Endodermal cell (in vitro differentiated cells): ENCODE data around the gene TBC1D16. TPM values are rescaled to one million over a fixed set of nuclear protein-coding genes. Genes with fewer than 3 reads are reported as not detected.
A peak's percentile ranks its signal among the peaks of the same experiment; 100 is the strongest.

Source experiments
- DNase-seq: peaks from one replicate; pipeline ENCODE4 v3.0.0-alpha.2; 2017
- H3K27ac ChIP-seq: 2 replicates; pipeline ENCODE4 v1.5.1; 2013; ENCODE audit warnings: mild to moderate bottlenecking, low read depth, low read length, moderate library complexity
- H3K27me3 ChIP-seq: 2 replicates; pipeline ENCODE4 v1.6.1; 2013; ENCODE audit warnings: mild to moderate bottlenecking, low read length, moderate library complexity; ENCODE audit not compliant: insufficient read depth, control insufficient read depth, poor library complexity, severe bottlenecking
- H3K36me3 ChIP-seq: 2 replicates; pipeline ENCODE4 v1.7.0; 2013; ENCODE audit warnings: mild to moderate bottlenecking, low read length, moderate library complexity; ENCODE audit not compliant: control insufficient read depth, insufficient read depth
- H3K4me1 ChIP-seq: one replicate; pipeline ENCODE4 v1.7.0; 2013; ENCODE audit warnings: low read length; ENCODE audit not compliant: control insufficient read depth, insufficient read depth
- H3K4me3 ChIP-seq: 2 replicates; pipeline ENCODE4 v1.5.1; 2013; ENCODE audit warnings: mild to moderate bottlenecking, low read length, moderate library complexity
- H3K9ac ChIP-seq: 2 replicates; pipeline ENCODE4 v1.6.1; 2013; ENCODE audit warnings: mild to moderate bottlenecking, low read length, moderate library complexity; ENCODE audit not compliant: poor library complexity, severe bottlenecking; ENCODE audit errors: extremely low read depth
- H3K9me3 ChIP-seq: 2 replicates; pipeline ENCODE4 v1.6.1; 2013; ENCODE audit warnings: mild to moderate bottlenecking, low read length, moderate library complexity; ENCODE audit not compliant: control insufficient read depth
- H3K27ac Mint-ChIP-seq: 2 replicates; pipeline ENCODE4 v1.8.0; 2020; ENCODE audit warnings: mixed read lengths
- H3K27me3 Mint-ChIP-seq: 2 replicates; pipeline ENCODE4 v1.8.0; 2021; ENCODE audit warnings: mild to moderate bottlenecking, mixed read lengths; ENCODE audit not compliant: insufficient read depth
- H3K36me3 Mint-ChIP-seq: 2 replicates; pipeline ENCODE4 v1.8.0; 2020; ENCODE audit warnings: low read depth, mixed read lengths
- H3K4me1 Mint-ChIP-seq: 2 replicates; pipeline ENCODE4 v1.8.0; 2020; ENCODE audit warnings: mixed read lengths
- H3K4me3 Mint-ChIP-seq: 2 replicates; pipeline ENCODE4 v1.8.0; 2020; ENCODE audit warnings: mild to moderate bottlenecking, moderate library complexity, mixed read lengths
- H3K9me3 Mint-ChIP-seq: 2 replicates; pipeline ENCODE4 v1.8.0; 2020; ENCODE audit warnings: mild to moderate bottlenecking, mixed read lengths
- WGBS, 2 experiments: methylation state at CpG; one replicate each; pipeline versions ENCODE4 v1.1.5 to v1.1.7; 2013; ENCODE audit warnings: missing lambda C conversion rate in 2 of 2, mixed read lengths in 1 of 2; ENCODE audit not compliant: insufficient coverage in 1 of 2, insufficient read length in 1 of 2; 5-methylcytosine and 5-hydroxymethylcytosine counted together
- total RNA-seq, 2 donors: library from RNA; stranded (reverse); fragmentation: NEBNext Ultra II Directional in 1 of 2; extraction: Animal tissue kit (Norgen Biotek cat#: 25700) in 1 of 2; gene quantifications; 2 replicates in 1 of 2; 3 replicates in 1 of 2; pipeline ENCODE4 v1.2.1, GENCODE V29; 2021
- TF ChIP-seq, protein P1 (sequence below): fragments of 200-600 bp; sonication (generic); conservative IDR thresholded peaks from 2 replicates; pipeline ENCODE4 v1.5.0; 2021; ENCODE audit warnings: antibody characterized with exemption, mild to moderate bottlenecking

TBC1D16 gene
- total RNA-seq, 2 donors from 2014 or later, result 88.2 to 116 TPM

DNA sequence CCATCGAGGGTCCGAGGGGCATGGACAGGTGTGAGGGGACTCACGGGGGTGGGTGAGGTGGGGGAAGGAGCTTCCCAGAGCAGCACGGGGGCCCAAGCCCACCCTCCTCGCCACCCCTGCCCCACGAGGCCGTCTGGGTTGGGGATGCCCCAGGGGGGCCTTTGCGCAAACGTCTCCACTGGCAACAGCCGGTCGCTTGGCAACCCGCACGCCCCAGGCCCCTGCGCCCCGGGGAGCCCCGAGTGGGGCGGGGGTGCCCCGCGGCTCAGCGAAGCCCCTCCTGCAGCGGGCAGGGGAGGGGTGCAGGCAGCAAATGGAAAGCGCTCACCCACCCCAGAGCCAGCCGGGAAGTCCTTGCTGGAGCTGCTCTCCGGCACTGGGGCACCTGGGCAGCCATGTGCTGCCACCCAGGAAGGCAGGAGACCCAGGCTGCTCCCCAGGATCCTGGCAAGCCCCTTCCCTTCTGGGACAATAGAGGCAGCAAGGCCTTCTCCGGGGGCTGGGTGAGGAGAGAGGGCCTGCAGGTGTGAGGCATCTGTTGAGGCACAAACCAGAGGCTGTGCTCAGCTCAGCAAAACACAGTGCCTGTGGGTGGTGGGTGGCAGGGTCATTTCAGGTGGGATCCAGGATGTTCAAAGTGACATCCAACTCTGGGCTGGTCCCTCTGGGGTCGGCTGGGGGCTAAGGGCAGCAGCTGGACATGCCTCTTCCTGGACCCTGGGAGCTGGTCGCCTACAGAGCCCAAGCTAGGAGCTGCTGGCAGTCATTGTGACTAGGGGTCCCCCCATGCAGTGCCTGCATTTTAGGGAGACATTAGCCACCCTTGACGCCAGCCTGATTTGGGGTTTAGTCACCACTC lies 115.6 kb downstream of the TBC1D16 start:
- Mint-ChIP-seq H3K27me3 (peaks cover 2% of the 10 kb centered on the region), H3K4me1 (peaks cover 5% of the 10 kb centered on the region), H3K4me3 (no peak overlapping the region), H3K36me3 (no peaks in the 10 kb centered on the region), H3K27ac (no peak overlapping the region), H3K9me3 (no peaks in the 10 kb centered on the region)
- H3K9ac ChIP-seq, result no peak overlapping the region
- H3K27ac ChIP-seq, result no peak overlapping the region
- TF ChIP-seq, protein P1, sequence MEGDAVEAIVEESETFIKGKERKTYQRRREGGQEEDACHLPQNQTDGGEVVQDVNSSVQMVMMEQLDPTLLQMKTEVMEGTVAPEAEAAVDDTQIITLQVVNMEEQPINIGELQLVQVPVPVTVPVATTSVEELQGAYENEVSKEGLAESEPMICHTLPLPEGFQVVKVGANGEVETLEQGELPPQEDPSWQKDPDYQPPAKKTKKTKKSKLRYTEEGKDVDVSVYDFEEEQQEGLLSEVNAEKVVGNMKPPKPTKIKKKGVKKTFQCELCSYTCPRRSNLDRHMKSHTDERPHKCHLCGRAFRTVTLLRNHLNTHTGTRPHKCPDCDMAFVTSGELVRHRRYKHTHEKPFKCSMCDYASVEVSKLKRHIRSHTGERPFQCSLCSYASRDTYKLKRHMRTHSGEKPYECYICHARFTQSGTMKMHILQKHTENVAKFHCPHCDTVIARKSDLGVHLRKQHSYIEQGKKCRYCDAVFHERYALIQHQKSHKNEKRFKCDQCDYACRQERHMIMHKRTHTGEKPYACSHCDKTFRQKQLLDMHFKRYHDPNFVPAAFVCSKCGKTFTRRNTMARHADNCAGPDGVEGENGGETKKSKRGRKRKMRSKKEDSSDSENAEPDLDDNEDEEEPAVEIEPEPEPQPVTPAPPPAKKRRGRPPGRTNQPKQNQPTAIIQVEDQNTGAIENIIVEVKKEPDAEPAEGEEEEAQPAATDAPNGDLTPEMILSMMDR, result no peak
- no peaks in the 10 kb centered on the region for H3K27me3 ChIP-seq
- H3K9me3 ChIP-seq, result no peaks in the 10 kb centered on the region
- H3K4me1 ChIP-seq, result peaks cover 9% of the 10 kb centered on the region
- WGBS, 2 experiments, result 88 to 92% methylated on average over 9 to 28 of the region's 28 CpGs
- no peak overlapping the region for H3K4me3 ChIP-seq
- H3K36me3 ChIP-seq, result no peaks in the 10 kb centered on the region
- DNase-seq, result no peak

DNA sequence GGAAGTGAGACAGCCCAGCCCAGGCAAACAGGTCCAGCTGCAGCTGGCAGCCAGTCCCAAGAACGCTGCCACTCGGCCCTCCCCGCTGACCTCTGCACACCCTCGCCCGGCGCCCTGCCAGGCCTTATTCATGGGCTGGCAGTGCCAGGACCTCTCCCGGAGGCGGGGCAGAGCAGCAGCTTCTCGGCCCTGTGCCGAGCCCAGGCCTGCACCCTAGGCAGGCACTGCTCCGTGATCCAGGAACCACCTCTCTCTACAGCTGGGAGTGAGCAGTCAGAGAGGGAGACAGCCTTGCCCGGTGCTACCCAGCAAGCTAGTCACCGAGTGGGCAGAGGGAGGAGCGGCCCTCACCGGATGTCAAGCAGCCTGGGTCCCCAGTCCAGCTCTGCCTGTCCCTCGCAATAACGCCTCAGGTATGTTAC lies 116.5 kb downstream of the TBC1D16 start:
- H3K4me1 ChIP-seq, result peaks cover 3% of the 10 kb centered on the region
- TF ChIP-seq, protein P1, result no peak
- no peak overlapping the region for H3K27ac ChIP-seq
- no peak overlapping the region for H3K9ac ChIP-seq
- Mint-ChIP-seq H3K36me3 (no peaks in the 10 kb centered on the region), H3K4me1 (peaks cover 3% of the 10 kb centered on the region), H3K27ac (no peak overlapping the region), H3K9me3 (no peaks in the 10 kb centered on the region), H3K27me3 (peaks cover 2% of the 10 kb centered on the region), H3K4me3 (no peak overlapping the region)
- H3K27me3 ChIP-seq, result no peaks in the 10 kb centered on the region
- 93 to 94% methylated on average over 17 of the region's 17 CpGs for WGBS, 2 experiments
- DNase-seq, result peak; percentile 60
- no peaks in the 10 kb centered on the region for H3K36me3 ChIP-seq
- no peaks in the 10 kb centered on the region for H3K9me3 ChIP-seq
- H3K4me3 ChIP-seq, result no peak overlapping the region

DNA sequence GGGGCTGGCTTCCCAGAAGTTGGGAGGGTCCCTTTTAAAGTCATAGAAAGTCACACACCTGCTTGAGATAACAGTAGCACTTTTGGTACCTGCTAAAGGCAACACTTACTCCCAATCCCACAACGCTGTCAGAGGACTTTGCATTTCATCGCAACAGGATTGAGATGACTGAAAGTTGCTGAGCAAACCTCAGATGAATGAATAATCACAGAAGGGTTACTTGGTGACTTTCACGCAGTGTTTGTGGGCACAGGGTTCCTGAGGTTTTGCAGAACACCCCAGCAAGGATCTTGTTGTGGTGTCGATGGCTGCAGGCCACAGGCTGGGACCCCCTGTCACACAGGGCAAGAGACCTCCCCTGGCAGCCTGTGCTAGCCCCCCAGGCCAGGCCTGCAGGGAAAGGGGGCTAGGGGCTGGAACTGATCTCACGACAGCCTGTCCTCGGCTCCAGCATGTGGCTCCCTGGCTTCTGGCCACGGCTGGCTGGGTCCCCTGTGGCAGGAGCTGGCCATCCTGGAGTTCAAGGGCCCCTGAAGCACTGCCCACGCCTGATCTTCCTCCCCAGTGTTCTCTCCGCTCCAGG lies 117.0 kb downstream of the TBC1D16 start:
- TF ChIP-seq, protein P1, result no peak
- Mint-ChIP-seq H3K9me3 (no peaks in the 10 kb centered on the region), H3K4me3 (no peak overlapping the region), H3K36me3 (no peaks in the 10 kb centered on the region), H3K27me3 (peaks cover 2% of the 10 kb centered on the region), H3K27ac (no peak overlapping the region), H3K4me1 (no peaks in the 10 kb centered on the region)
- Histone ChIP-seq H3K4me3 (no peak overlapping the region), H3K27ac (no peak overlapping the region), H3K36me3 (no peaks in the 10 kb centered on the region), H3K9ac (no peak overlapping the region), H3K4me1 (no peaks in the 10 kb centered on the region), H3K27me3 (no peaks in the 10 kb centered on the region), H3K9me3 (no peaks in the 10 kb centered on the region)
- WGBS, 2 experiments, result 92 to 93% methylated on average over 9 of the region's 9 CpGs
- no peak for DNase-seq
